Fibroblast of lung (primary cell): ENCODE data around the gene MCTP2. TPM values are rescaled to one million over a fixed set of nuclear protein-coding genes. Genes with fewer than 3 reads are reported as not detected.

Experiments used
- DNase-seq, 2 donors: peaks; one replicate each; pipeline versions ENCODE4 v3.0.0 to v3.0.0-alpha.2; 2010; ENCODE audit warnings: low read depth in 2 of 2
- H2AFZ ChIP-seq: 2 replicates; pipeline ENCODE4 v1.5.1; 2012; ENCODE audit warnings: low read length, control low read depth, inconsistent platforms
- H3K27ac ChIP-seq: 2 replicates; pipeline ENCODE4 v1.5.1; 2011; ENCODE audit warnings: low read length, control low read depth; ENCODE audit not compliant: insufficient read depth
- H3K27me3 ChIP-seq: 2 replicates; pipeline ENCODE4 v1.5.1; 2011; ENCODE audit warnings: mild to moderate bottlenecking, low read length; ENCODE audit not compliant: control insufficient read depth, insufficient read depth
- H3K36me3 ChIP-seq: 2 replicates; pipeline ENCODE4 v1.5.1; 2011; ENCODE audit warnings: low read length; ENCODE audit not compliant: control insufficient read depth, insufficient read depth
- H3K4me1 ChIP-seq: 2 replicates; pipeline ENCODE4 v1.5.1; 2011; ENCODE audit warnings: low read length; ENCODE audit not compliant: control insufficient read depth, insufficient read depth; ENCODE audit errors: extremely low read depth
- H3K4me2 ChIP-seq: 2 replicates; pipeline ENCODE4 v1.5.1; 2011; ENCODE audit warnings: low read length, control low read depth; ENCODE audit not compliant: insufficient read depth; ENCODE audit errors: extremely low read depth
- H3K4me3 ChIP-seq, 4 experiments: fragments of 200-600 bp in 1 of 4; sonication (generic) in 1 of 4; replicated peaks in 1 of 4; 2 replicates each; pipeline ENCODE4 v1.5.1; 2011 to 2016; ENCODE audit warnings: low read length in 4 of 4, low read depth in 3 of 4, mild to moderate bottlenecking in 3 of 4, control low read depth in 2 of 4, inconsistent platforms in 1 of 4, mixed read lengths in 1 of 4; ENCODE audit not compliant: insufficient read depth in 1 of 4; ENCODE audit errors: control extremely low read depth in 1 of 4
- H3K79me2 ChIP-seq: 2 replicates; pipeline ENCODE4 v1.5.1; 2012; ENCODE audit warnings: mild to moderate bottlenecking, low read length, inconsistent platforms; ENCODE audit not compliant: control insufficient read depth, insufficient read depth
- H3K9ac ChIP-seq: 2 replicates; pipeline ENCODE4 v1.5.1; 2011; ENCODE audit warnings: mild to moderate bottlenecking, low read length, control low read depth; ENCODE audit not compliant: insufficient read depth
- H3K9me3 ChIP-seq: 2 replicates; pipeline ENCODE4 v1.5.1; 2012; ENCODE audit warnings: low read depth, low read length; ENCODE audit not compliant: control insufficient read depth, insufficient read depth
- H4K20me1 ChIP-seq: 2 replicates; pipeline ENCODE4 v1.5.1; 2011; ENCODE audit warnings: low read length; ENCODE audit not compliant: control insufficient read depth, insufficient read depth; ENCODE audit errors: extremely low read depth
- EZH2 ChIP-seq: IDR thresholded peaks from 2 replicates; pipeline ENCODE4 v1.5.1; 2012; ENCODE audit warnings: low read length, control low read depth, mild to moderate bottlenecking; ENCODE audit errors: missing control alignments
- polyA plus RNA-seq, 2 donors: library from polyadenylated mRNA; depleted of rRNA in 1 of 2; stranded (reverse) in 1 of 2; unstranded in 1 of 2; fragments of >200 nt; gene quantifications; 2 replicates each; pipeline ENCODE4 v1.2.1, GENCODE V29; 2011 to 2012; ENCODE audit warnings: missing spikeins in 1 of 2
- total RNA-seq: library from RNA; depleted of rRNA; stranded (reverse); fragments of >200 nt; gene quantifications from 2 replicates; pipeline ENCODE4 v1.2.1, GENCODE V29; 2014
- TF ChIP-seq, protein P1 (sequence below), 2 donors: IDR thresholded peaks in 1 of 2; conservative IDR thresholded peaks in 1 of 2; 1 replicate in 1 of 2; 2 replicates in 1 of 2; pipeline ENCODE4 v1.5.1; 2011 to 2012; ENCODE audit warnings: low read length in 2 of 2, control low read depth in 1 of 2, inconsistent platforms in 1 of 2, low read depth in 1 of 2, mild to moderate bottlenecking in 1 of 2

The MCTP2 gene
- total and polyA plus RNA-seq, 2 donors (not counting 1 experiment from before 2014, with no cell fraction given), result 3.6 to 14.5 TPM

GRCh38 chr15:94414916-94415315 lies 183.6 kb downstream of the MCTP2 start:
- no peaks in the 10 kb centered on the region for H3K36me3 ChIP-seq
- no peaks in the 10 kb centered on the region for H3K9me3 ChIP-seq
- H3K4me2 ChIP-seq, result peak overlapping the region; percentile 37
- H4K20me1 ChIP-seq, result no peaks in the 10 kb centered on the region
- TF ChIP-seq, protein P1, sequence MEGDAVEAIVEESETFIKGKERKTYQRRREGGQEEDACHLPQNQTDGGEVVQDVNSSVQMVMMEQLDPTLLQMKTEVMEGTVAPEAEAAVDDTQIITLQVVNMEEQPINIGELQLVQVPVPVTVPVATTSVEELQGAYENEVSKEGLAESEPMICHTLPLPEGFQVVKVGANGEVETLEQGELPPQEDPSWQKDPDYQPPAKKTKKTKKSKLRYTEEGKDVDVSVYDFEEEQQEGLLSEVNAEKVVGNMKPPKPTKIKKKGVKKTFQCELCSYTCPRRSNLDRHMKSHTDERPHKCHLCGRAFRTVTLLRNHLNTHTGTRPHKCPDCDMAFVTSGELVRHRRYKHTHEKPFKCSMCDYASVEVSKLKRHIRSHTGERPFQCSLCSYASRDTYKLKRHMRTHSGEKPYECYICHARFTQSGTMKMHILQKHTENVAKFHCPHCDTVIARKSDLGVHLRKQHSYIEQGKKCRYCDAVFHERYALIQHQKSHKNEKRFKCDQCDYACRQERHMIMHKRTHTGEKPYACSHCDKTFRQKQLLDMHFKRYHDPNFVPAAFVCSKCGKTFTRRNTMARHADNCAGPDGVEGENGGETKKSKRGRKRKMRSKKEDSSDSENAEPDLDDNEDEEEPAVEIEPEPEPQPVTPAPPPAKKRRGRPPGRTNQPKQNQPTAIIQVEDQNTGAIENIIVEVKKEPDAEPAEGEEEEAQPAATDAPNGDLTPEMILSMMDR (conservative IDR thresholded peaks at IDR 0.05 in 1 of 2, IDR thresholded peaks at IDR 0.05 in 1 of 2; ENCODE audit: low read depth in 1 of 2, low read length in 2 of 2), result no peak
- TF ChIP-seq EZH2, result no peak
- no peaks in the 10 kb centered on the region for H3K27me3 ChIP-seq
- no peak overlapping the region for H3K9ac ChIP-seq
- H3K27ac ChIP-seq, result no peak overlapping the region
- H3K4me1 ChIP-seq, result no peaks in the 10 kb centered on the region
- H3K4me3 ChIP-seq, result peak overlapping the region in 1 of 4 experiments; percentile 22
- H3K79me2 ChIP-seq, result no peaks in the 10 kb centered on the region
- no peak for DNase-seq
- H2AFZ ChIP-seq, result peak overlapping the region; percentile 21

DNA sequence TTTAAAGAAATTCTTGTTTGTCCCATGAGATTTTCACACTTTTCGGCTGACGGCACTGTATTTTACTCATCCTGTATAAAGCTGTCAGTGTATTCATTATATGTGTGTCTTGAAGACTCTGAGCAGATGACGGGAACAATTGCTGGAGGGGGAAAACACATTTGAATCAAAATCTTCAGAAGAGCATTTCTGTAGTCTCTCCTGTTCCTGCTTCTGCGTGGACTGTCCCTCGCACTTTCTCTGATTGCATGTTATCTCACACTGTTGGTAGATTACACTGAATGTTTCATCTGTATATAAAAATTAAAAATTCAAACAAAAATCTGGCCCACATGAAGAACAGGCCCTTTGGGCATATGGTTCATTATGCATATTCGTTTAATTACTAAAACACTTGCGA lies 184.9 kb downstream of the MCTP2 start:
- Histone ChIP-seq H3K9me3 (no peaks in the 10 kb centered on the region), H3K36me3 (no peaks in the 10 kb centered on the region), H4K20me1 (no peaks in the 10 kb centered on the region), H2AFZ (no peak overlapping the region), H3K9ac (no peak overlapping the region), H3K4me3 (no peak overlapping the region), H3K4me2 (no peak overlapping the region), H3K79me2 (no peaks in the 10 kb centered on the region), H3K27me3 (no peaks in the 10 kb centered on the region), H3K27ac (no peak overlapping the region), H3K4me1 (no peaks in the 10 kb centered on the region)
- TF ChIP-seq EZH2, result no peak
- TF ChIP-seq, protein P1 (conservative IDR thresholded peaks at IDR 0.05 in 1 of 2, IDR thresholded peaks at IDR 0.05 in 1 of 2; ENCODE audit: low read depth in 1 of 2, low read length in 2 of 2), result no peak
- DNase-seq, result no peak

GRCh38 chr15:94416820-94417219 lies 185.5 kb downstream of the MCTP2 start:
- H3K36me3 ChIP-seq, result no peaks in the 10 kb centered on the region
- no peaks in the 10 kb centered on the region for H3K27me3 ChIP-seq
- H4K20me1 ChIP-seq, result no peaks in the 10 kb centered on the region
- TF ChIP-seq, protein P1 (conservative IDR thresholded peaks at IDR 0.05 in 1 of 2, IDR thresholded peaks at IDR 0.05 in 1 of 2; ENCODE audit: low read depth in 1 of 2, low read length in 2 of 2), result no peak
- TF ChIP-seq EZH2, result no peak
- H3K79me2 ChIP-seq, result no peaks in the 10 kb centered on the region
- no peak overlapping the region for H3K27ac ChIP-seq
- H3K4me1 ChIP-seq, result no peaks in the 10 kb centered on the region
- DNase-seq, result no peak
- no peak overlapping the region for H3K9ac ChIP-seq
- no peak overlapping the region for H2AFZ ChIP-seq
- no peak overlapping the region for H3K4me2 ChIP-seq
- H3K9me3 ChIP-seq, result no peaks in the 10 kb centered on the region
- H3K4me3 ChIP-seq, result no peak overlapping the region
